Mucosa of rectum (tissue), 2 donors: Measurements from ENCODE around the gene ZNF770.
"Not testable (repeated sequence)": the region's sequence is repeated elsewhere in the genome, so short reads cannot be mapped to it uniquely, and the experiment has no call there.

ENCODE experiments used
- H3K27ac ChIP-seq, 2 donors: one replicate each; pipeline ENCODE4 v1.7.0; 2013; ENCODE audit warnings: inconsistent platforms in 2 of 2, low read depth in 2 of 2, low read length in 2 of 2
- H3K27me3 ChIP-seq, 2 donors: one replicate each; pipeline ENCODE4 v1.7.0; 2013; ENCODE audit warnings: low read length in 2 of 2; ENCODE audit not compliant: control insufficient read depth in 2 of 2, insufficient read depth in 2 of 2
- H3K36me3 ChIP-seq, 2 donors: one replicate each; pipeline ENCODE4 v1.7.0; 2013; ENCODE audit warnings: low read length in 2 of 2; ENCODE audit not compliant: control insufficient read depth in 2 of 2, insufficient read depth in 2 of 2
- H3K4me1 ChIP-seq, 2 donors: one replicate each; pipeline ENCODE4 v1.7.0; 2013; ENCODE audit warnings: low read length in 2 of 2, mild to moderate bottlenecking in 1 of 2; ENCODE audit not compliant: control insufficient read depth in 2 of 2, insufficient read depth in 2 of 2
- H3K4me3 ChIP-seq, 2 donors: one replicate each; pipeline ENCODE4 v1.7.0; 2013; ENCODE audit warnings: low read length in 2 of 2
- H3K9ac ChIP-seq, 2 donors: one replicate each; pipeline ENCODE4 v1.7.0; 2013; ENCODE audit warnings: low read length in 2 of 2, low read depth in 1 of 2, mild to moderate bottlenecking in 1 of 2
- H3K9me3 ChIP-seq, 2 donors: one replicate each; pipeline ENCODE4 v1.7.0; 2013; ENCODE audit warnings: low read length in 2 of 2; ENCODE audit not compliant: control insufficient read depth in 2 of 2
- donor health status: healthy.
- donor health status: Normal muscosa, but diverticular disease.

Gene ZNF770

GRCh38 chr15:34976743-34977142, 11.3 kb downstream of the ZNF770 start:
- Histone ChIP-seq H3K27me3 (no peaks in the 10 kb centered on the region), H3K36me3 (peaks cover 0 to 6% of the 10 kb centered on the region in 2 donors), H3K9ac (no peak overlapping the region), H3K4me3 (no peak overlapping the region), H3K27ac (no peak overlapping the region), H3K4me1 (no peaks in the 10 kb centered on the region), H3K9me3 (no peaks in the 10 kb centered on the region)

GRCh38 chr15:34976073-34976472, 12.0 kb downstream of the ZNF770 start:
- Histone ChIP-seq H3K9me3 (no peaks in the 10 kb centered on the region), H3K27me3 (no peaks in the 10 kb centered on the region), H3K9ac (no peak overlapping the region), H3K27ac (no peak overlapping the region), H3K4me1 (no peaks in the 10 kb centered on the region), H3K36me3 (no peaks in the 10 kb centered on the region), H3K4me3 (no peak overlapping the region)

DNA sequence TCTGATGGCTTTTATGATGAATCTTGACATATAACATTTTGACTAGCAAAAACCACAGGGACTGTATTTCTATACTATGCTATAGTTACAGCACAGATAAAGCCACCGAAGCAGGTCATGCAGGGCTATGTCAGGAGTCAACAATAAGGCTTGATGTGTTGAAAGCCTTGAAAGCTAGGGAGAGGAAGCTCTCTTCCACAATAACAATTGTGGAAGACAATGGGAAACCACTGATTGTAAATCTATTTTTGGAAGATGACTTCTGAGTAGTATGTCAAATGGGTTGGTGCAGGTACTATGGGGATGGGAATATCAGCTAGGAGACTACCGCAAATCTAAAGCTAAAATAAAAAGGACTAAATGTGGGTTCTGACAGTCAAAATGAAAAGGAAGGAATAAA, 14.6 kb downstream of the ZNF770 start:
- no peaks in the 10 kb centered on the region for H3K9me3 ChIP-seq
- H3K4me3 ChIP-seq, result no peak overlapping the region
- no peaks in the 10 kb centered on the region for H3K36me3 ChIP-seq
- peaks cover 3 to 11% of the 10 kb centered on the region in 2 donors for H3K4me1 ChIP-seq
- no peaks in the 10 kb centered on the region for H3K27me3 ChIP-seq
- no peak overlapping the region for H3K9ac ChIP-seq
- H3K27ac ChIP-seq, result no peak overlapping the region

DNA sequence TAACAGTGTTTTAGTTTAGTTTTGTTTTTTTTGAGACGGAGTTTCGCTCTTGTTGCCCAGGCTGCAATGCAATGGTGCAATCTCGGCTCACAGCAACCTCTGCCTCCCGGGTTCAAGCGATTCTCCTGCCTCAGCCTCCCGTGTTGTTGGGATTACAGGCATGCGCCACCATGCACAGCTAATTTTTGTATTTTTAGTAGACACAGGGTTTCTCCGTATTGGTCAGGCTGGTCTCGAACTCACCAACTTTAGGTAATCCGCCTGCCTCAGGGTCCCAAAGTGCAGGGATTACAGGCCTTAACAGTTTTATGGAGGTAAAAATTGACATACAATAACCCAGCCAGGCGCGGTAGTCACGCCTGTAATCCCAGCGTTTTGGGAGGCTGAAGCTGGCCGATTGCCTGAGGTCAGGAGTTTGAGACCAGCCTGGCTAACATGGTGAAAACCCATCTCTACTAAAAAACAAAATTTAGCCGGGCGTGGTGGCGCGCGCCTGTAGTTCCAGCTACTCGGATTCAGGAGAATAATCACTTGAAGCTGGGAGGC, 17.9 kb downstream of the ZNF770 start:
- H3K9ac ChIP-seq, result peak overlapping the region in 1 of 2 donors; percentile 90
- H3K9me3 ChIP-seq, H3K27ac ChIP-seq, H3K27me3 ChIP-seq, H3K36me3 ChIP-seq: not testable (repeated sequence)
- peaks cover 5 to 12% of the 10 kb centered on the region in 2 donors for H3K4me1 ChIP-seq
- peak overlapping the region; percentile 86 to 94 for H3K4me3 ChIP-seq

GRCh38 chr15:34969340-34970097, 18.6 kb downstream of the ZNF770 start, which contains the start of gene AQR:
Gene AQR, minus strand, starts transcription at chr15:34969742. Its CDS starts 129 bp downstream, at chr15:34969613.
- Histone ChIP-seq H3K9me3 (no peaks in the 10 kb centered on the region), H3K27ac (peak within 1 kb of the TSS; percentile 70 to 79), H3K4me1 (peaks cover 5 to 12% of the 10 kb centered on the region in 2 donors)

GRCh38 chr15:34964277-34964676, 23.8 kb downstream of the ZNF770 start:
- Histone ChIP-seq H3K27me3 (no peaks in the 10 kb centered on the region), H3K9me3 (no peaks in the 10 kb centered on the region), H3K4me1 (peaks cover 5 to 7% of the 10 kb centered on the region in 2 donors), H3K4me3 (no peak overlapping the region), H3K27ac (no peak overlapping the region), H3K9ac (no peak overlapping the region), H3K36me3 (peaks cover 4 to 32% of the 10 kb centered on the region in 2 donors)

More at GRCh38 chr15:34969340-34970097, 18.6 kb downstream of the ZNF770 start, which contains the start of gene AQR:
- H3K36me3 ChIP-seq, result no peaks in the 10 kb centered on the region
- peak within 1 kb of the TSS; percentile 86 to 94 for H3K4me3 ChIP-seq
- H3K27me3 ChIP-seq, result no peaks in the 10 kb centered on the region
- H3K9ac ChIP-seq, result peak within 1 kb of the TSS; percentile 90 to 95

DNA sequence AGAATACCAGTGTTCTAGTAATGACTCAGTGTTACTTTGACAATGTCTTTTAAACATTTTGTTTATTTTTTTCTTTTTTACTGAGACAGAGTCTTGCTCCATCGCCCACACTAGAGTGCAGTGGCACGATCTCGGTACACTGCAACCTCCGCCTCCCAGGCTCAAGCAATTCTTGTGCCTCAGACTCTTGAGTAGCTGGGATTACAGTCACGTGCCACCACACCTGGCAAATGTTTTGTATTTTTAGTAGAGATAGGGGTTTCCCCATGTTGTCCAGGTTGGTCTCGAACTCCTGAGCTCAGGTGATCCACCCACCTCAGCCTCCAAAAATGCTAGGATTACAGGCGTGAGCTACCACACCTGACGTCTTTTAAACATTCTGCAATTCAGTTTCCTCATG, 34.2 kb downstream of the ZNF770 start:
- H3K36me3 ChIP-seq, result peaks cover 13 to 28% of the 10 kb centered on the region in 2 donors
- no peaks in the 10 kb centered on the region for H3K4me1 ChIP-seq
- H3K4me3 ChIP-seq, result no peak overlapping the region
- H3K27ac ChIP-seq, result no peak overlapping the region
- no peaks in the 10 kb centered on the region for H3K9me3 ChIP-seq
- no peaks in the 10 kb centered on the region for H3K27me3 ChIP-seq
- H3K9ac ChIP-seq, result no peak overlapping the region

DNA sequence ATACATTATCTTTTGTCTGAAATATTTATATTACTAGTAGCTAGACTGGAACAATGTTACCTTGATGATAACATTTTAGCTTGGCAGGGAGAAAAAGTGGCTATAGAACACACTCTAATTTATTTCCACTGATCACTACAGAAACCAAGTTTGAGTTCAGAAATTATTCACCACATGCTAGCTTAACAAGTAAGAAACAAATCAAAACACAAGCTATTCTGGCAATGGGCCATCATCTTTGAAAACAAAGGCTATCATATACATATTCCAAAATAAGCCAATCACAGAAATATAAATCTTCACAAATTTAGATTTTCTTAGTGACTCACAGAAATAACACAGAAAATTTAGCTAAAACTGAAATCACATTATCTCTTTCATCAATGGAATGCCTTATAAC, 35.6 kb downstream of the ZNF770 start:
- Histone ChIP-seq H3K4me1 (no peaks in the 10 kb centered on the region), H3K4me3 (no peak overlapping the region), H3K9me3 (no peaks in the 10 kb centered on the region), H3K27ac (no peak overlapping the region), H3K36me3 (peaks cover 19 to 30% of the 10 kb centered on the region in 2 donors), H3K9ac (no peak overlapping the region), H3K27me3 (no peaks in the 10 kb centered on the region)

GRCh38 chr15:34951993-34952392, 36.1 kb downstream of the ZNF770 start:
- Histone ChIP-seq H3K9ac (no peak overlapping the region), H3K36me3 (peaks cover 19 to 30% of the 10 kb centered on the region in 2 donors), H3K4me1 (no peaks in the 10 kb centered on the region), H3K27ac (no peak overlapping the region), H3K9me3 (no peaks in the 10 kb centered on the region), H3K4me3 (no peak overlapping the region), H3K27me3 (no peaks in the 10 kb centered on the region)

GRCh38 chr15:34944936-34945335, 43.2 kb downstream of the ZNF770 start:
- H3K27me3 ChIP-seq, result no peaks in the 10 kb centered on the region
- H3K27ac ChIP-seq, result no peak overlapping the region
- peaks cover 24 to 31% of the 10 kb centered on the region in 2 donors for H3K36me3 ChIP-seq
- no peaks in the 10 kb centered on the region for H3K4me1 ChIP-seq
- no peak overlapping the region for H3K9ac ChIP-seq
- H3K9me3 ChIP-seq, result no peaks in the 10 kb centered on the region
- no peak overlapping the region for H3K4me3 ChIP-seq
